ENCODE measurements around the gene ABHD16B. TPM values are rescaled to one million over a fixed set of nuclear protein-coding genes. Genes with fewer than 3 reads are reported as not detected.

Gene ABHD16B
- total RNA-seq, 1 donor from 2014 or later = not detected

GRCh38 chr20:63822276-63822696, 39.0 kb upstream of the ABHD16B start:
- Histone ChIP-seq H3K27ac (peak overlapping the region; percentile 42), H3K36me3 (no peaks in the 10 kb centered on the region), H3K4me1 (peaks cover 14% of the 10 kb centered on the region), H3K4me3 (no peak overlapping the region), H3K27me3 (no peaks in the 10 kb centered on the region), H3K9me3 (no peaks in the 10 kb centered on the region)
- intact Hi-C loops (cut with DNase I) = no loop called here
- TF ChIP-seq CTCF (IDR thresholded peaks at IDR 0.05) = no peak
- ATAC-seq (peak; percentile 93), DNase-seq (no peak)

- no peak for TF ChIP-seq CTCF (IDR thresholded peaks at IDR 0.05)
- H3K27ac ChIP-seq = no peak overlapping the region
- H3K36me3 ChIP-seq = no peaks in the 10 kb centered on the region
- ATAC-seq = no peak
- intact Hi-C loops (cut with DNase I) = no loop called here
- no peaks in the 10 kb centered on the region for H3K27me3 ChIP-seq
- no peaks in the 10 kb centered on the region for H3K9me3 ChIP-seq
- no peak overlapping the region for H3K4me3 ChIP-seq
- peaks cover 14% of the 10 kb centered on the region for H3K4me1 ChIP-seq
- DNase-seq = no peak
Measured at GRCh38 chr20:63823691-63824311, 37.5 kb upstream of the ABHD16B start.

GRCh38 chr20:63825331-63826118, 35.8 kb upstream of the ABHD16B start:
- intact Hi-C loops (cut with DNase I) = no loop called here
- H3K36me3 ChIP-seq = no peaks in the 10 kb centered on the region

GRCh38 chr20:63826753-63827152, 34.5 kb upstream of the ABHD16B start:
- intact Hi-C loops (cut with DNase I) = no loop called here
- no peaks in the 10 kb centered on the region for H3K9me3 ChIP-seq
- TF ChIP-seq CTCF (IDR thresholded peaks at IDR 0.05) = no peak
- no peak overlapping the region for H3K4me3 ChIP-seq
- no peaks in the 10 kb centered on the region for H3K36me3 ChIP-seq
- peaks cover 10% of the 10 kb centered on the region for H3K4me1 ChIP-seq
- no peak for DNase-seq
- no peak for ATAC-seq
- H3K27ac ChIP-seq = no peak overlapping the region
- no peaks in the 10 kb centered on the region for H3K27me3 ChIP-seq

More at GRCh38 chr20:63825331-63826118, 35.8 kb upstream of the ABHD16B start:
- Histone ChIP-seq H3K9me3 (no peaks in the 10 kb centered on the region), H3K4me3 (no peak overlapping the region), H3K27ac (no peak overlapping the region), H3K4me1 (peaks cover 14% of the 10 kb centered on the region), H3K27me3 (no peaks in the 10 kb centered on the region)
- DNase-seq (no peak), ATAC-seq (no peak)
- no peak for TF ChIP-seq CTCF (IDR thresholded peaks at IDR 0.05)

GRCh38 chr20:63828124-63828523, 33.2 kb upstream of the ABHD16B start:
- no peaks in the 10 kb centered on the region for H3K9me3 ChIP-seq
- H3K4me1 ChIP-seq = peaks cover 3% of the 10 kb centered on the region
- no peak overlapping the region for H3K4me3 ChIP-seq
- no peak for ATAC-seq
- H3K27ac ChIP-seq = no peak overlapping the region
- intact Hi-C loops (cut with DNase I) = no loop called here
- no peak for TF ChIP-seq CTCF (IDR thresholded peaks at IDR 0.05)
- DNase-seq = no peak
- H3K27me3 ChIP-seq = no peaks in the 10 kb centered on the region
- H3K36me3 ChIP-seq = no peaks in the 10 kb centered on the region

All from upper lobe of right lung (tissue), 1 donor.